Mesenteric fat pad (tissue), 1 donor: ENCODE results near the gene SEZ6L. TPM values are rescaled to one million over a fixed set of nuclear protein-coding genes. Genes with fewer than 3 reads are reported as not detected.

ENCODE experiments used
- DNase-seq: peaks from one replicate; pipeline ENCODE4 v3.0.0-alpha.2; 2020; ENCODE audit warnings: low spot score
- total RNA-seq: library from RNA; stranded (reverse); fragmentation: NEBNext Ultra II Directional; extraction: Animal tissue kit (Norgen Biotek cat#: 25700); gene quantifications from one replicate; pipeline ENCODE4 v1.2.1, GENCODE V29; 2021
- donor health status: DM: yes; HTN: yes; CAD: no.

The SEZ6L gene
- total RNA-seq, 1 donor from 2014 or later: not detected

DNA sequence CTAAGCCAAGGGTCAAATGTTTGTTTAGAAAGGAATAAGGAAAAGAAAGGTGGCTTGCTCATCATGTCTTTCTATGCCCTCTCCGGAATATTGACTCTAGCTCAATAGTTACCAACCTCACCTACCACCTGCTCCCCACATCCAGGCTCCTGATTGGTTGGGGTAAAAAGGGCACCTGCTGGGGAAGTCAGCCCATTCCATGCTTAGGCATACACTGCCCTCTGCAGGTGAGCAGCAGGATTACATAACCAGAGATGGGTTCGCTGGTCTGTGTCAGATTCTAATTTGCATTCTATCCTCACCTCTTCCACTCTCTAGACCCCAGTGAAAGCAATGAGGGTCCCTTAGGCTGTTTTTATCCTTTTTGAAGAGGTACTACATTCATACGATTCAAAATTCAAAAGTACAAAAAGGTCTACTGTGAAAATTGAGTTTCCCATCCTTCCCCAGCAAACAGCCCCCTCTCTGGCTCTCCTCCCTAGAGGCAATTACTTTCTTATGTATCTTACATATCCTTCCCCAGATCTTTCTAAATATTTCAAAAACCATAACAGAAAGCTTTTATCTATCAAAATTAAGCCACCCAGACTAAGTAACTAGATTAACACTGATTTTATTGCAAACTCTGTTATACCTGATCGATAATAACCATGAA, 161.8 kb downstream of the SEZ6L start:
- no peak for DNase-seq

DNA sequence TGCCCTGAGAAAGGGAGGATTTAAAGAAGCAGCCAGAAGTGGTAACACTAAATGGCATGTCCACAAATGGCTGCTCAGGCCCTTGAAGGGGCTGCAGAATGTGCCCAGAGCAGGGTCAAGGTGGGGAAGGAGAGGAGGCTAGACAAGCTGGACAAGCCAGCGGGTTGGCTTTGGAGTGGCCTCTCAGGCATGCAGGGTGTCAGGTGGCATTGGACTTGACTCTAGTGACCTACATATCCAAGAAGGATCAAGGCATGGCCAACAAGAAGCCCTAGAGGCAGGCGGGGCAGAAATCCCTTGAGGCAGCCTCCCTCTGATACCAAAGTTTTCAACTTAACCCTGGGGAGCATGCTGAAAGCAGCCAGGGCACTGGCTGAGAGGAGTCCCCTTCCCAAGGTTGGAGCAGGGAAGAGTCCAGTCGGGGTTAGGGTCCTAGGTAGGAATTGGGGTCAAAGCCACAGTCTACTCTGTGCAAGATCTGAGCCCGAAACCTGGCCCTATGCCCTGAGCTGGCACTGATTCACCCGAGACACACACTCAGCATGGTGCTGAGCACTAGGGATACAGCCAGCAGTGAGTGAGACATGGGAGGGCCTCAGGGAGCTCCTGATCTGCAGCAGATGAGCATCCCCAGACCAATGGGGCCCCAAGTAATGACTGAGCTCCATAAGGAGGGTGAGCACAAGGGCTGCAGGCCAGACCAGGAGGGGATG, 164.0 kb downstream of the SEZ6L start:
- DNase-seq: no peak

DNA sequence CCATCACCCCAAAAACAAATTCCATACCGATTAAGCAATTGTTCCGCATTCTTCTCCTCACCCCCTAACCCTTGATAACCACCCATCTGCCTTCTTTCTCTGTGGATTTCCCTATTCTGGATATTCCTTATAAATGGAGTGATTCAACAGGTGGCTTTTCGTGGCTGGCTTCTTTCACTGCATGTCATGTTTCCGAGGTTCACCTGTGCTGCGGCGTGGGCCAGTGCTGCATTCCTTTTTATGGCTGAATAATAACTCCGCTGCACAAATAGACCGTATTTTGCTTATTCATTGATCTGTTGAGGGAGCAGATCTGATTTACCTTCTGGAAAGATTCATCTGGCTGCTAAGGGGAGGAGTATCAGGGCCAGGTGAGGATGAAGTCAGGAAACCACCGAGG, 165.0 kb downstream of the SEZ6L start:
- no peak for DNase-seq

DNA sequence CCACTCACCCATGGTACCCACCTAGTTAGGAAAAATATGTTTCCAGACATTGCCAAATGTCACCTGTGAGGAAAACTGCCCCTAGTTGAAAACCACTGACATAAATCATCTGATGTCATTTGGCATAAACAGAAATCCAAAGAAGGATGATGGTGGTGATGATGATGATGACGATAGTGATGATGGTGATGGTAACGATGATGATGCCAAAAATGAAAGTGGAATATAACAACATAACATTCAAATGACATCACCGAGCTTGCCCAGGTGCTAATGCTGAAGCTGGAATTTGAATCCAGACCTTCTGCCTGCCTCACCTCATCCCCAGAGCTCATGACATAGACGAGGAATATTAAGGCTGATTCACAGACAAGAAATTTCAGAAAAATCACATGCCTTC, 167.5 kb downstream of the SEZ6L start:
- no peak for DNase-seq

DNA sequence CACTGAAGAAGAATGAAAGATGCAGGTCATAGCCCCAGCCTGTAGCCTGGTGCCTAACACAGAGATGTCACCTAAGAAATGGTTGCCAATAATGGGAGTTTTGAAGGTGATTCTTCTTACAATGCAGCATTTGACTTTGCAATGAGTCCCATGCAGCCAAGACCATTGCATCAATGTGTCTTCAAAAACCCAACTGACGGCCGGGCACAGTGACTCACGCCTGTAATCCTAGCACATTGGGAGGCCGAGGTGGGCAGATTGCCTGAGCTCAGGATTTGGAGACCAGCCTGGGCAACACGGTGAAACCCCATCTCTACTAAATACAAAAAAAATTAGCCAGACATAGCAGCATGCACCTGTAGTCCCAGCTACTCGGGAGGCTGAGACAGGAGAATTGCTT, 170.5 kb downstream of the SEZ6L start:
- no peak for DNase-seq

DNA sequence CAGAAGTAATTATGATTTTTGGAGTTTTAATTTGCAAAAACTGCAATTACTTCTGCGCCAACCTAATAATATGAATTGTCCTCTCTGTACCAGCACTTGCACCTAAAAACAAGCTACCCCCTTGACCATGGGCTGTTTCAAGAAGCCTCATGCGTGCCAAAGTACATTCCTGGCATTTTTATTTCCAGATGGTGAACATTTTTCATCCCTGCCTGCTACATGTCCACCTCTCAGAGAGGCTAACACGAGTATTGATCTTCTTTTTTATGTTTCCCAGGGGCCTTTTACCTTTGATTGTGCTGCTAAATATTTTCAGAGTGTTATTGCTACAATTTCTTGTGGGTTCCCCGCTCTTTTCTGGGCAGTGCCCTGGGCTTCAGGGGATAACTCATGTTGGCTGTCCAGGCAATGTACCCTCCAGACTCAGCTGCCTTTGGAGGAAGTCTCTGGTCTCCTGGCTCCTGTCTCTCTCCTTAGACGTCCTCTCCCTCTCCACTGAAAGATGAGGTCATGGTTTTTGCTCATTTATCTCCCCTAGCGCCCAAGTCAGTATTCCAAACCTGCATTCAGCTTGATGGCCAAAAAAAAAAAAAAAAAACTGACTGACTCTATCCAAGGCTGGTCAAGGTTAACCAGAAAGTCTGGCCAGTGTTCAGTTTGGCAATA, 173.6 kb downstream of the SEZ6L start:
- DNase-seq: no peak

DNA sequence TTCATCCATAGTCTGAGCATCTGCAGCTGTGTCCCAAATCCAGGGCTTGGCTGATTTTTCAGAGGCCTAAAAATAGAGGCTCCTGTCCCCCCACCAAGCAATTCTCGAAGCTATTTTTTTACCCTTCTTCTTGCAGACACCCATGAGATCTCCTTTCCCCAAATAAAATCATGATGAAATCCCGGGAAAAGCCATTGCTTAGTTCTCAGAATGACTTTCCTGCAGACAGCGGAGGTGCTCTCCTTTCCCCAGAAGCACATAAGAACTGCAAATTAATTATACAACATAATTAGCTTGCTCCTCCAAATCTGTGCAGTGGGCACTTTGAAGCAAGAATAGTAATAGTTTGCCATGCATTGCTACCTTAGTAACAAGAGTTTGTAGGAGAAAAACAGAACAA, 176.2 kb downstream of the SEZ6L start:
- no peak for DNase-seq

DNA sequence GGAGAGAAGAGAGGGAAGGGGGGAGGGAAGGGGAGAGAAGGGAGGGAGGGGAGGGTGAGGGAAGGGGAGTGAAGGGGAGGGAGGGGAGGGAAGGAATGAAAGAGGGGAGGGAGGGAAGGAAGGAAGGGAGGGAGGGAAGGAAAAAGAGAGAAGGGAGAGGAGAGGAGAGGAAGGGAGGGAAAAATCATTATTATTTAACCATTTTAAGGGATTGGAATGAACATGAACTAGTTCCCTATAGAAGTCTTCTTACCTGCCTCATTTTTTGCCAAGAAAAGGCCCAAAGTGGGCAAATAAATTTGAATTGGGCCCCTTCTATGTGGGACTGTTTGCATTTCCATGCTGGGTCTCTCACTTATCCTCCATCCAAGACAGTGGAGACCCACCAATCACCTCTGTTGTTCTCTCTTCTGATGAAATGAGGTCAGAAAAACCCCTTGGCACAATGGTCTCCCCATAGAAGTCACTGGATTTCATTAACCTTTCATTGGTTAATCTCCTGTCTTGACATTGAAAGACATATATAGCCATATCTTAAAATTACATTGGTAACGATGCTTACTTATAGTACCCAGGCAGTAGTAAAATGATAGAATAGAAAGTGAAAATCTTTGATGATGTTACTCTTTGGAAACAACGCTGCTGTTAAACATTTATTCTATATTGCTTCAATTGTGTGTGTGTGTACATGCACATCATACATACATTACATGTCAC, 179.7 kb downstream of the SEZ6L start:
- DNase-seq: no peak

DNA sequence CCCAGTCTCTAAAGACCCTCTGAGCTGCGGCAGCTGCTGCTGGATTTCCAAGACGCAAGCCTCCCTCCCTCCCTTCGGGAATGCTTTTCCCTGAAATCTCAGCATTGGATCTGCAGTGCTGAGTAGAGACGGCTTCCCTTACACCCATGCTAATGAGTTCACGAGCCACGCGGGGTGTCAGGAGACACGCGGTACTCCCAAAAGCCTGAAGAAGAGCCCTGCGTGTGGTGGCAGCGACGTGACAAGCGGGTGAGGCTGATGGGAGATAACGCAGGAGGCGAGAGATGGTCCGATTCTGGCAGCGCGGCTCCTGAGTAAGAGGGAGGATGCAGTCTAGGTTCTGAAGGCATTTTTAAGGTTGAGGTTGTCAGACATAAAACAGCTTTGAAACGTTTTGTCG, 185.4 kb downstream of the SEZ6L start:
- DNase-seq: no peak

DNA sequence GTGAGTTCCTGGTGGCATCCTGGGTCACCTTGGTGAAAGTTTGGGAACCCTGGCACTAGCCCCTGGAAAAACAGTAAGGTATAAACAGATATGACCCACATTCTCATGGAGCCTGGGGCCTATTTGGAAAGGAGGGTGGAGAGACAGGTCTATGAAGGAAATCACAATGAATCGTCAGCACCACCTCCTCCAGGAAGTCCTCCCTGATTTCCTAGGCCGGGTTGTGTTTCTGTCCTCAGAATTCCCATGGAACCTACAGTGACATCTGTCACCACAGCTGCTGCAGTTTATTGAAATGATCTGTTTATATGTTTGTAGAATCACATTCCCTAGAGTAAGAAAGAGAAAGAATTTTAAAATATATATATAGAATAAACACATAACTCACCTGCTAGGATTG, 188.0 kb downstream of the SEZ6L start:
- no peak for DNase-seq

DNA sequence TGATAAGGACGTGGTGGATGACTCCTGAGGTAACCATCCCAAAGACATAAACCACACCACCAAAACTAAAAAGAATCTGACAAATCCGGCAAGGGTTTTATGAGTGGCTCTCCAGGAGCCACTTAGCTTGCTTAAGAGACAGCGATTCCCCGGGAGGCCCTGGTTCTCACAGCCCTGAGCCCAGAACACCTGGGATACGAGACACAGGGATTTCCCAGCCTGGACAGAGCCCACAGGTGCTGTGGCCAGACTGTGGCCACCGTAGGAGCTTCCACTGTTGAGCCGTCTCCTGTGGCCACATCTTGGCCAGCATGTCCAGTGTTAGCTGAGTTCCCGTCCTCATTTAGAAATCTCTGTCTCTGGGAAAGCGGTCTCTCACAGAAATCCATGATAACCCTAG, 188.6 kb downstream of the SEZ6L start:
- DNase-seq: no peak

DNA sequence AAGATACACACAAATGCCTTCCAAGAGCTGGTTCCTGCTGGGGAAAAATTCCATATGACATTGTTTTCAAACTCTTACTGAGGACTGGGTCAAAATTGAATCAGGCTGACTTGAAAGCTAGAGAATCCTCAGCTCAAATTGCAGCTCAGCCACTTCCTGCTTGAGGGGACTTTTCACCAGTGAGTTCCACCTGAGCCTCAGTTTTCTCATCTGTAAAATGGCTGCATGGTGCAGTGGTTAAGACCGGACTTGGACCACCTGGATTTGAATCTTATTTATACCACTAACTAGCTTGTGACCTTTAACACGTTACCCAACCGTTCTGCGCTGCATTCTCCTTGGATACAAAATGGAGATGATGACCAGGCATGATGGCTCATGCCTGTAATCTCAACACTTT, 189.9 kb downstream of the SEZ6L start:
- DNase-seq: no peak

DNA sequence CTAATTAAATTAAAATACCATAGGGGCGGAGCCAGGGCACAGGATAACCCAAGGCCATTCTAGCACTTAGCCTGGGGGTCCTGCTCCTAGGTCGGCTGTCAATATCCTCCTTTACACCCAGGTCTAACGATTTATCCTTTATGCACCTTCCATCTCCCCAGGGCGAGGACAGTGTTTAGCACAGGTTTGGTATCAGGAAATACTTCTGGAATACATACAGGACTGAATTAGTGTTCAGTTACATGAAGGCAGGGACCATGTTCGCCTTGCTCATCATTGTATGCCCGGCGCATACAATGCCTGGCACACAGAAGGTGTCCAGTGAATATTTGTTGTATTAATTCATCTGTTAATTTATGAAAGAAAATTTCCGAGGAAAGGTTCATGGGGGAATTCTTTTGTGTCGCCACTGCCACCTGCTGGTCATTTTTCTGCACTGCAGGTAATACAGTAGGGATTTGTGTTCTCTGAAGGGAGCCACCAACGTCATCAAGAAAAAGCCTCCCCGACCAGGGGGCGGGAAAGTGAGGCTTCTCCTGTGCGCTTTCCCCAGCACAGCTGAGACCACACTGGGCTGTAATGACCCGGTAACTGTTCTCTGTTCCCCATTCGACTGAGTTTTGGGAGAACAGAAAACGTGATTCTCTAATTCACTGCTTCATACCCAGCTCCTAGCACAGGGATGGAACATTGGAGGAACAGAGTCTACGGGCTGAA, 191.1 kb downstream of the SEZ6L start:
- DNase-seq: no peak

DNA sequence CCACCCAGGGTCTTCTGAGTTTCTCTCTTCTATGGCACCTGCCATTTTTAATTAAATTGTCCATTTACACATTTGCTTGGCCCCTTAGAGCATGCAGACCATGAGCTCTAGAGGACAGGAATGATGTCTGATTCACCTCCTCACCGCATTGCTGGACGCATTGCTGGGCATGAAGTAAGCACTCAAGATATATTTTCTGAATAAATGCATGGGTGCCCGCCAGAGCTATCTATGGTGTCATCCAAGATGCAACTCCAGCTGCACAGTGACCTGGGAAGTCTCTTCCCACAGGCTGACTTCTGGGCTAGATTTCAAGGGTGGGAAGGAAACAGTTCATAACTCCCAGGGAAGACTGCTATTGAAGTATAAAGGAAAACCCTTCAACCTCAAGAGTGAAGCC, 193.2 kb downstream of the SEZ6L start:
- no peak for DNase-seq

DNA sequence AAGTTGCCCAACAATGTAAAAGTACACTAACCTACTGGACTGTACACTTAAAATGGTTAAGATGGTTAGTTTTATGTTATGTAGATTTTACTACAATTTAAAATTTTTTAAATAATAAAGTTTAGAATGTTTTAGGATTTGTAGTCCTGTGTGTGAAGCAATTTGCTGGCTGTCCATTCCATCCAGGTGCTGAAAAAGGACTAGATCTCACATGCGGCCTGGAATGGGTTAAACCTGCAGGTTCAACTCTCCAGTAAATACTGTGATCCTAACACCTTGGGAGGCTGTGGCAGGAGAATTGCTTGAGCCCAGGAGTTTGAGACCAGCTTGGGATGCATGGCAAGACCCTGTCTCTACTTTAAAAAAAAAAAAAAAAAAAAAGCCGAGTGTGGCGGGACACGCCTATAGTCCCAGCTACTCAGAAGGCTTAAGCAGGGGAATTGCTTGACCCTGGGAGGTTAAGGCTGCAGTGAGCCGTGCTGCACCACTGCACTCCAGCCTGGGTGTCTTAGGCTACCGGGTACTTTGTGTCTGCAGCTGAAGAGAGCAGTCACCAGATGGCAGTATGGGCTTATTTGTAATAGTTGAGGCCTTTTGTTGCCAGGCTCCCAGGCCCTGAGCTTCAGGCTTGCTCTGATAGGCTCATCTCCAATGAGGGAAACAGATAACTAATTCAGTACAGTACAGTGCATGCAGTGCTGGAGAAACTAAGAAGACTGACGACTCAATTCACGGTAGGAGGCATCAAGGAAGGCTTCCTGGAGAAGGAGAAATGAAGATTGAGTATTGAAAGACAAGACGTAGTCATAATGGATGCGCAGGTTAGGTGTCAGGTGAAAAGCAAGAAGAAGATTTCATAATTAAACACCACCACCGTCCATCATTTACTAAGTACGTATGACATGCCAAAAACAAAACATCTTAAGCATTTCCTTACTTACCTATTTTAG, 195.1 kb downstream of the SEZ6L start:
- DNase-seq: no peak

DNA sequence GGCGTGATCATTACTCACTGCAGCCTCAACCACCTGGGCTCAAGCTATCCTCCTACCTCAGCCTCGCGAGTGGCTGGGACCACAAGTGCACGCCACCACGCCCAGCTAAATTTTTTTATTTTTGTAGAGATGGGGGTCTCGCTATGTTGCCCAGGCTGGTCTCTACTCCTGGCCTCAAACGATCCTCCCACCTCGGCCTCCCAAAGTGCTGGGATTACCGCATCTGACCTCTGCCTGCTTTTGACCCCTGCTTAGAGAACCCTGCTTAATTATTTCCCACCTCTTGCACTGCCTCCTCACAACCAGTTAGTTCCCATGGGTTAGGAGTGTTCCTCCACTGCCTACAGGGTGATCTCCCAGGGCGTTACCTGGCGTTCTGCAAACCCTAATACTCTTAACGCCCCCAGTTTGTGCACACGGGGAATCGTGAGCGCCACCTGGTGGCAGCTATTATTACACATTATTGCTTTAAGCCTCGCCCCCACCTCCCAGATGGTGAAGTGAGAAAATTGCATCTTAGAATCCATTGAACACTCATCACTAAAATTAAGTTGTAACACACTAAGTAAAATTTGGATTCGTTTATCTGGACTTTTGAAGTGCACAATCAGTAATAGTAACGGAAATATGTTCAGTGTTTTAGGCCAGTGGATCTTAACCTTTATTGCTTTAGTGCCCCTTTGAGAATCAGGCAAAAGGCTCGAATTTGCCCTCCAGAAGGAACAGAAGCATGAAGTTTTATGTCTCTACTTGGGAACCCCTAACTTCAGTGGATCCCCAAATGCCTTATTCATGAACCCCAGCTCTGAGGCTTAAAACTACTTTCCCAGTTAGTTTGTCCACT, 198.4 kb downstream of the SEZ6L start:
- no peak for DNase-seq

DNA sequence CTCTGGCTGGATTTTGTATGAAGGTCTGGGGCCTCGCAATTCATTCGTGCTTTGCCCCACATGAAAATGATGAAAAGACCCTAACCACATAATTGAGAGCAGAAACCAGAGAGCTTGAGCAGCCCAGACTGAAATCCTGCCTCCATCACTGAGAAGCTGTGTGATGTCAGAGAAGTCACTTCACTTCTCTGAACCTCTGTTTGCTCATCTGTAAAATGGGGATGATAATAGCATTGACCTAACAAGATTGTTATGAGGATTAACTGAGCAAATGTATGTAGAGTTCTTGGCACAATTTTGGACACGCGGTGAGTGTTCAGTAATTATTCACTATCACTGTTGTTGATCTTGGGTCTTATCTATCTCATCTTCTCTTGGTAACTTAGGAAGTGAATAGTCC, 203.6 kb downstream of the SEZ6L start:
- no peak for DNase-seq

DNA sequence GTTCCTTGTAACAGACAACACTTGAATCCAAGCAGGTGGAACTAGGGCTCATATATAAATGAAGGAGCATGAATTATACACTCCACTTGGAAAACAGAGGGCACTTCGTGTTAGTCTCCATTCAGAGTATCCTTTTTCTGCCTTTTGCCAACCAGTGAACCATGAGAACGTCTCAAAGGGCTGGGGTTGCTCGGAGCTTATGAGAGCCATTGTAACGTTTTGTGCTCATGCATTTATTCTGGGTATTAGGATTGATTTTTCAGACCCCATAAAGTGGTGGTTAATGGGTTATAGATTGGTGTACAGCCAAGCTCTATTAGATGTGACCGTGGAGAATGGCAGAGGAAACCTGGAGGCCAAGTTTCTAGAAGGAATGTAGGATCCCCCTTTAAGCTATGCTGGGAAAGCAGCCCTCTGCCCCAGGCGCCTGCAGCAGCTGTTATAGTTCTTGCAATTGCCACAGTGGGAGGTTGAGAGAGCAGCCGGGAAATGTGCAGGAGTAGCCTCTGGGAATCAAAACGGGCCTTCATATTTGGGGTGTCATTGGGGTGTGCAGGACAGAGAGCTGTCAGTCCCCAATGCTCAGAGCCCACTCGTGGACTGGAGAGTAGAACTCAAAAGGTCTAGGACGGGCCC, 205.2 kb downstream of the SEZ6L start:
- DNase-seq: no peak
